HEK293 (cell line): ENCODE data around the gene MAP4K5.

Source experiments
- ELK4 ChIP-seq: IDR thresholded peaks from 2 replicates; pipeline ENCODE4 v1.6.1; 2011; ENCODE audit warnings: mild to moderate bottlenecking, low read depth, low read length, borderline replicate concordance
- KLF8 ChIP-seq: fragments of 450-650 bp; formaldehyde crosslinking; IDR thresholded peaks from 2 replicates; pipeline ENCODE4 v1.5.1; 2016; ENCODE audit warnings: missing biosample characterization, missing genetic modification characterization
- PRDM1 ChIP-seq: fragments of 450-650 bp; formaldehyde crosslinking; IDR thresholded peaks from 2 replicates; pipeline ENCODE4; 2016; ENCODE audit warnings: missing biosample characterization, missing genetic modification characterization
- PRDM10 ChIP-seq: fragments of 450-650 bp; formaldehyde crosslinking; IDR thresholded peaks from 2 replicates; pipeline ENCODE4 v1.5.1; 2016; ENCODE audit warnings: missing biosample characterization, missing genetic modification characterization
- PRDM4 ChIP-seq: fragments of 450-650 bp; formaldehyde crosslinking; IDR thresholded peaks from 2 replicates; pipeline ENCODE4 v1.5.1; 2017; ENCODE audit warnings: missing biosample characterization, missing genetic modification characterization
- REST ChIP-seq: fragments of 450-650 bp; formaldehyde crosslinking; IDR thresholded peaks from 2 replicates; pipeline ENCODE4 v1.5.1; 2016; ENCODE audit warnings: missing biosample characterization, missing genetic modification characterization
- ZBTB20 ChIP-seq: fragments of 450-650 bp; formaldehyde crosslinking; IDR thresholded peaks from 2 replicates; pipeline ENCODE4 v1.5.1; 2016; ENCODE audit warnings: missing biosample characterization, missing genetic modification characterization
- ZBTB44 ChIP-seq: fragments of 450-650 bp; IDR thresholded peaks from 2 replicates; pipeline ENCODE4 v1.5.1; 2018; ENCODE audit warnings: missing biosample characterization, mild to moderate bottlenecking, missing genetic modification characterization
- ZFP69B ChIP-seq: fragments of 450-650 bp; formaldehyde crosslinking; IDR thresholded peaks from 2 replicates; pipeline ENCODE4 v1.5.1; 2016; ENCODE audit warnings: missing biosample characterization, missing genetic modification characterization
- ZIC2 ChIP-seq: fragments of 450-650 bp; formaldehyde crosslinking; IDR thresholded peaks from 2 replicates; pipeline ENCODE4 v1.5.1; 2016; ENCODE audit warnings: missing biosample characterization, missing genetic modification characterization
- ZNF132 ChIP-seq: fragments of 450-650 bp; formaldehyde crosslinking; IDR thresholded peaks from 2 replicates; pipeline ENCODE4 v1.5.1; 2017; ENCODE audit warnings: missing biosample characterization, missing genetic modification characterization, borderline replicate concordance
- ZNF133 ChIP-seq: fragments of 450-650 bp; formaldehyde crosslinking; IDR thresholded peaks from 2 replicates; pipeline ENCODE4 v1.5.1; 2016; ENCODE audit warnings: missing biosample characterization, missing genetic modification characterization
- ZNF174 ChIP-seq: fragments of 450-650 bp; formaldehyde crosslinking; IDR thresholded peaks from 2 replicates; pipeline ENCODE4 v1.5.0; 2017; ENCODE audit warnings: missing biosample characterization, mild to moderate bottlenecking, missing genetic modification characterization
- ZNF175 ChIP-seq: fragments of 450-650 bp; formaldehyde crosslinking; IDR thresholded peaks from 2 replicates; pipeline ENCODE4 v1.5.1; 2016; ENCODE audit warnings: missing biosample characterization, missing genetic modification characterization
- ZNF211 ChIP-seq: fragments of 450-650 bp; formaldehyde crosslinking; IDR thresholded peaks from 2 replicates; pipeline ENCODE4 v1.5.1; 2016; ENCODE audit warnings: low read depth, missing biosample characterization, missing genetic modification characterization
- ZNF214 ChIP-seq: fragments of 450-650 bp; formaldehyde crosslinking; IDR thresholded peaks from 2 replicates; pipeline ENCODE4 v1.5.1; 2017; ENCODE audit warnings: missing biosample characterization, mild to moderate bottlenecking, missing genetic modification characterization, borderline replicate concordance
- ZNF24 ChIP-seq: fragments of 450-650 bp; formaldehyde crosslinking; IDR thresholded peaks from 2 replicates; pipeline ENCODE4 v1.5.1; 2016; ENCODE audit warnings: missing biosample characterization, missing genetic modification characterization
- ZNF311 ChIP-seq: fragments of 450-650 bp; formaldehyde crosslinking; IDR thresholded peaks from 2 replicates; pipeline ENCODE4 v1.5.1; 2017; ENCODE audit warnings: missing biosample characterization, missing genetic modification characterization, borderline replicate concordance
- ZNF335 ChIP-seq: fragments of 450-650 bp; formaldehyde crosslinking; conservative IDR thresholded peaks from 2 replicates; pipeline ENCODE4 v1.5.1; 2016; ENCODE audit warnings: missing biosample characterization, missing genetic modification characterization
- ZNF473 ChIP-seq: fragments of 450-650 bp; formaldehyde crosslinking; IDR thresholded peaks from 2 replicates; pipeline ENCODE4 v1.5.1; 2017; ENCODE audit warnings: missing biosample characterization, missing genetic modification characterization
- ZNF501 ChIP-seq: fragments of 450-650 bp; formaldehyde crosslinking; IDR thresholded peaks from 2 replicates; pipeline ENCODE4 v1.5.1; 2016; ENCODE audit warnings: missing biosample characterization, missing genetic modification characterization
- ZNF530 ChIP-seq: fragments of 450-650 bp; formaldehyde crosslinking; IDR thresholded peaks from 2 replicates; pipeline ENCODE4 v1.5.1; 2016; ENCODE audit warnings: low read depth, missing biosample characterization, missing genetic modification characterization
- ZNF560 ChIP-seq: fragments of 450-650 bp; formaldehyde crosslinking; IDR thresholded peaks from 2 replicates; pipeline ENCODE4 v1.5.1; 2017; ENCODE audit warnings: missing biosample characterization, missing genetic modification characterization, borderline replicate concordance
- ZNF621 ChIP-seq: fragments of 450-650 bp; formaldehyde crosslinking; IDR thresholded peaks from 2 replicates; pipeline ENCODE4 v1.5.1; 2017; ENCODE audit warnings: missing biosample characterization, missing genetic modification characterization
- ZNF623 ChIP-seq: fragments of 450-650 bp; formaldehyde crosslinking; IDR thresholded peaks from 2 replicates; pipeline ENCODE4 v1.5.1; 2016; ENCODE audit warnings: missing biosample characterization, missing genetic modification characterization
- ZNF624 ChIP-seq: fragments of 450-650 bp; formaldehyde crosslinking; IDR thresholded peaks from 2 replicates; pipeline ENCODE4 v1.5.1; 2017; ENCODE audit warnings: missing biosample characterization, missing genetic modification characterization
- ZNF701 ChIP-seq: fragments of 450-650 bp; formaldehyde crosslinking; IDR thresholded peaks from 2 replicates; pipeline ENCODE4 v1.5.1; 2016; ENCODE audit warnings: missing biosample characterization, missing genetic modification characterization
- ZNF747 ChIP-seq: fragments of 450-650 bp; formaldehyde crosslinking; IDR thresholded peaks from 2 replicates; pipeline ENCODE4 v1.5.1; 2016; ENCODE audit warnings: missing biosample characterization, missing genetic modification characterization
- ZNF768 ChIP-seq: fragments of 450-650 bp; formaldehyde crosslinking; IDR thresholded peaks from 2 replicates; pipeline ENCODE4 v1.5.1; 2018; ENCODE audit warnings: missing biosample characterization, mild to moderate bottlenecking, missing genetic modification characterization

MAP4K5 gene

GRCh38 chr14:50397390-50398188 is 134.8 kb downstream of the MAP4K5 start (continued):
- no peak for TF ChIP-seq PRDM4
- TF ChIP-seq ELK4 = no peak
- TF ChIP-seq ZNF701 (tag by site-specific recombination) = no peak
- TF ChIP-seq ZNF530 (tag by site-specific recombination) = no peak
- peak; percentile 3 for TF ChIP-seq PRDM1 (tag by site-specific recombination)
- TF ChIP-seq ZBTB44 (tag by site-specific recombination) = no peak
- no peak for TF ChIP-seq ZNF621 (tag by site-specific recombination)
- no peak for TF ChIP-seq KLF8 (tag by site-specific recombination)
- TF ChIP-seq ZIC2 = no peak
- no peak for TF ChIP-seq ZNF214
- no peak for TF ChIP-seq ZNF311 (tag by site-specific recombination)
- TF ChIP-seq ZNF211 = no peak
- TF ChIP-seq ZNF560 (tag by site-specific recombination) = no peak
- TF ChIP-seq ZNF174 (tag by site-specific recombination) = no peak
- no peak for TF ChIP-seq ZNF175 (tag by site-specific recombination)
- no peak for TF ChIP-seq ZNF768 (tag by site-specific recombination)
- no peak for TF ChIP-seq ZFP69B (tag by site-specific recombination)
- no peak for TF ChIP-seq ZNF624 (tag by site-specific recombination)
- no peak for TF ChIP-seq ZNF501 (tag by site-specific recombination)
- TF ChIP-seq ZNF747 (tag by site-specific recombination) = no peak
- TF ChIP-seq ZBTB20 (tag by site-specific recombination) = peak; percentile 62; the same call in 1 of the 2 replicates
- TF ChIP-seq ZNF24 (tag by site-specific recombination) = no peak
- TF ChIP-seq PRDM10 (tag by site-specific recombination) = no peak
- no peak for TF ChIP-seq ZNF133 (tag by site-specific recombination)
- peak; percentile 62 for TF ChIP-seq ZNF335 (tag by site-specific recombination)
- TF ChIP-seq ZNF473 (tag by site-specific recombination) = no peak
- TF ChIP-seq ZNF132 (tag by site-specific recombination) = no peak
- TF ChIP-seq ZNF623 = no peak
- TF ChIP-seq REST = no peak
